GM12892 (cell line): ENCODE measurements around the gene MCOLN1.
A peak's percentile ranks its signal among the peaks of the same experiment; 100 is the strongest.

Source experiments
- DNase-seq: peaks from one replicate; pipeline ENCODE4 v3.0.0; 2011; ENCODE audit not compliant: insufficient read length
- FAIRE-seq: peaks from 2 replicates; lab custom pipeline; 2011; peaks lifted over from hg19 to GRCh38; lab: Jason Lieb, UNC
- POLR2A ChIP-seq: IDR thresholded peaks from 2 replicates; pipeline ENCODE4 v1.6.1; 2011; ENCODE audit warnings: low read depth, low read length, control low read depth
- POLR2AphosphoS5 ChIP-seq: IDR thresholded peaks from 2 replicates; pipeline ENCODE4 v1.6.1; 2011; ENCODE audit warnings: low read depth, low read length, control low read depth
- TAF1 ChIP-seq: IDR thresholded peaks from 2 replicates; pipeline ENCODE4 v1.6.1; 2011; ENCODE audit warnings: low read depth, mild to moderate bottlenecking, control low read depth, low read length, borderline replicate concordance

Gene MCOLN1

GRCh38 chr19:7483720-7484201 lies 38.7 kb upstream of the MCOLN1 start:
- DNase-seq (no peak), FAIRE-seq (no peak)
- no peak for TF ChIP-seq POLR2A

GRCh38 chr19:7486923-7487322 lies 35.5 kb upstream of the MCOLN1 start:
- DNase-seq, result no peak
- TF ChIP-seq TAF1, result no peak
- no peak for FAIRE-seq

- peak; percentile 89 for FAIRE-seq
- TF ChIP-seq POLR2A (peak; percentile 68), TAF1 (no peak), POLR2AphosphoS5 (peak; percentile 40; the same call in 1 of the 2 replicates)
- DNase-seq, result peak; percentile 99
Measured at GRCh38 chr19:7488736-7489353, 33.6 kb upstream of the MCOLN1 start, which contains the start of gene PEX11G. Gene PEX11G, minus strand, starts transcription at chr19:7489035. Its CDS starts 25 bp downstream, at chr19:7489010.

GRCh38 chr19:7489609-7490044 lies 32.8 kb upstream of the MCOLN1 start:
- FAIRE-seq (no peak), DNase-seq (no peak)
- TF ChIP-seq POLR2AphosphoS5 (no peak), TAF1 (no peak), POLR2A (no peak)

- DNase-seq, result no peak
- FAIRE-seq, result no peak
- TF ChIP-seq POLR2AphosphoS5 (no peak), TAF1 (no peak), POLR2A (no peak)
Measured at GRCh38 chr19:7492142-7492541, 30.3 kb upstream of the MCOLN1 start.

- TF ChIP-seq POLR2A (no peak), TAF1 (no peak), POLR2AphosphoS5 (no peak)
- FAIRE-seq (no peak), DNase-seq (no peak)
Measured at GRCh38 chr19:7492558-7492957, 29.9 kb upstream of the MCOLN1 start.

GRCh38 chr19:7494416-7495098 lies 27.9 kb upstream of the MCOLN1 start:
- DNase-seq (no peak), FAIRE-seq (no peak)
- no peak for TF ChIP-seq POLR2AphosphoS5
- TF ChIP-seq TAF1, result no peak
- TF ChIP-seq POLR2A, result no peak

- FAIRE-seq (no peak), DNase-seq (no peak)
- TF ChIP-seq POLR2AphosphoS5 (no peak), TAF1 (no peak), POLR2A (no peak)
Measured at GRCh38 chr19:7497292-7497691, 25.1 kb upstream of the MCOLN1 start.

GRCh38 chr19:7500811-7501450 lies 21.5 kb upstream of the MCOLN1 start:
- TF ChIP-seq TAF1 (no peak), POLR2A (no peak)
- FAIRE-seq (no peak), DNase-seq (no peak)

- no peak for FAIRE-seq
- no peak for TF ChIP-seq POLR2A
- no peak for TF ChIP-seq POLR2AphosphoS5
- TF ChIP-seq TAF1, result no peak
- DNase-seq, result no peak
Measured at GRCh38 chr19:7502552-7502951, 19.9 kb upstream of the MCOLN1 start.

GRCh38 chr19:7504684-7505083 lies 17.7 kb upstream of the MCOLN1 start:
- no peak for DNase-seq
- TF ChIP-seq POLR2AphosphoS5 (no peak), TAF1 (no peak), POLR2A (no peak)
- no peak for FAIRE-seq

- FAIRE-seq, result no peak
- TF ChIP-seq TAF1, result no peak
- TF ChIP-seq POLR2A, result no peak
- no peak for TF ChIP-seq POLR2AphosphoS5
- DNase-seq, result no peak
Measured at GRCh38 chr19:7505288-7505681, 17.1 kb upstream of the MCOLN1 start.

GRCh38 chr19:7505682-7506384 lies 16.6 kb upstream of the MCOLN1 start:
- TF ChIP-seq TAF1, result no peak
- DNase-seq (no peak), FAIRE-seq (no peak)
